ENCODE data around the gene L1TD1. TPM values are rescaled to one million over a fixed set of nuclear protein-coding genes. Genes with fewer than 3 reads are reported as not detected.
"Not testable (repeated sequence)": the region's sequence is repeated elsewhere in the genome, so short reads cannot be mapped to it uniquely, and the experiment has no call there.

Gene L1TD1
- total RNA-seq, 2 experiments from 2014 or later = 0.07 to 0.09 TPM

DNA sequence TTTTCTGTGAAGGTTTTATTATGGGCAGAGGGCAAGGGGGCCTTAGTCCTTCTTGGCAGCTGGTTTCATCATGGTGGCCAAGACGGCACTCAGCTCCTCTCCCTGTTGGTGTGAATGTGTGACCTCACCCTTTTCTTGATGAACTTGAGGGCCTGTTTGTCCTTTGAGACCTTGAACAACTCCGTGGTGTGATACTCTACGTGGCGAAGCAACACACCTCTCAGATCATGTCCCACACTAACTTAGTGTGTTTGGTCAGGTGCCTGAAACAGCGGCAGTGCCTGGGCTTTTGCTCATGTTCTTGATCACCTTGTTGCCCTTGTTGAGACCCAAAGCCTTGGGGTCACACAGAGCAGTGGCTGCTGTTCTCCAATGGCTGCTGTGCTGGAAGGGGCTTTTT, 13.4 kb downstream of the L1TD1 start:
- Mint-ChIP-seq H3K4me3 (no peak overlapping the region), H3K4me1 (peaks cover 10% of the 10 kb centered on the region), H3K9me3 (ENCODE audit: low read depth) (peaks cover 16% of the 10 kb centered on the region), H3K36me3 (ENCODE audit: low read depth) (peaks cover 2% of the 10 kb centered on the region), H3K27ac (no peak overlapping the region), H3K27me3 (no peaks in the 10 kb centered on the region)
- POLR2A ChIA-PET = no interaction called here
- intact Hi-C loops (cut with DNase I, micrococcal nuclease) = no loop called here
- ATAC-seq = no peak
- CTCF ChIA-PET = no interaction called here
- DNase-seq = no peak

DNA sequence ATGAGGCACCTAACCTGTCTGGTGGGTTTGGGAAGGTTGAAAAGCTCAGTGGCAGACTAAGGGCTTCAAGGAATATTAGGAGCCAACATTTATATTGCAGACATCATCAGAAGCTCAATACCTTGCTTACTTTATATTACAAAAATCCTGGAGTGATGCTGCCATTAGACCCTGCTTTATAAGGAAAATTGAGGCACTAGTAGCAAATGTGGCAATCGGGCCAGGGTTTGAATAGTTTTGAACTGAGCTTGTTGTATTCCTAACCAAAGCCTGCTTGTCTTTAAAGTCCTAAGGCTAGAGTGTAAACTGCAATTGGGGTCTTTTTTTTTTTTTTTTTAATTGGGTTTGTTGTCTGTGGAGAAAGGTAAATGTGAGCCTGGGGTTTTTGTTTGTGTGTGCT, 14.3 kb downstream of the L1TD1 start:
- DNase-seq (no peak), ATAC-seq (no peak)
- Mint-ChIP-seq H3K9me3 (ENCODE audit: low read depth) (peaks cover 16% of the 10 kb centered on the region), H3K4me1 (peaks cover 10% of the 10 kb centered on the region), H3K27ac (no peak overlapping the region), H3K36me3 (ENCODE audit: low read depth) (peaks cover 2% of the 10 kb centered on the region), H3K27me3 (no peaks in the 10 kb centered on the region), H3K4me3 (no peak overlapping the region)
- intact Hi-C loops (cut with DNase I, micrococcal nuclease) = no loop called here
- CTCF ChIA-PET = no interaction called here
- POLR2A ChIA-PET = no interaction called here

DNA sequence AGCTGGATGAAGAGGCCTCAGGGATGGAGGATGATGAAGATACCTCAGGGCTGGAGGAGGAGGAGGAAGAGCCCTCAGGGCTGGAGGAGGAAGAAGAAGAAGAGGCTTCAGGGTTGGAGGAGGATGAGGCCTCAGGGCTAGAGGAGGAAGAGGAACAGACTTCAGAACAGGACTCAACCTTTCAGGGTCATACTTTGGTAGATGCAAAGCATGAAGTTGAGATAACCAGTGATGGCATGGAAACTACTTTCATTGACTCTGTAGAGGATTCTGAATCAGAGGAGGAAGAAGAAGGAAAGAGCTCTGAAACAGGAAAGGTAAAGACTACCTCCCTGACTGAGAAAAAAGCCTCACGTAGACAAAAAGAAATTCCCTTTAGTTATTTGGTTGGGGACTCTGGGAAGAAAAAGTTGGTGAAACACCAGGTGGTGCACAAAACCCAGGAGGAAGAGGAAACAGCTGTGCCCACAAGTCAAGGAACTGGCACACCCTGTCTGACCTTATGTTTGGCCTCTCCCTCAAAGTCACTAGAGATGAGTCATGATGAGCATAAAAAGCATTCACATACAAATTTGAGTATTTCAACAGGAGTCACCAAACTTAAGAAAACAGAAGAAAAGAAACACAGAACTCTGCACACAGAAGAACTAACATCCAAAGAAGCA, 15.4 kb downstream of the L1TD1 start:
- DNase-seq (no peak), ATAC-seq (peak; percentile 39)
- peaks cover 2% of the 10 kb centered on the region for H3K36me3 Mint-ChIP-seq (ENCODE audit: low read depth)
- no peaks in the 10 kb centered on the region for H3K27me3 Mint-ChIP-seq
- peaks cover 10% of the 10 kb centered on the region for H3K4me1 Mint-ChIP-seq
- POLR2A ChIA-PET = no interaction called here
- intact Hi-C loops (cut with DNase I, micrococcal nuclease) = no loop called here
- no peak overlapping the region for H3K27ac Mint-ChIP-seq
- no peak overlapping the region for H3K4me3 Mint-ChIP-seq
- peaks cover 16% of the 10 kb centered on the region for H3K9me3 Mint-ChIP-seq (ENCODE audit: low read depth)
- CTCF ChIA-PET = no interaction called here

DNA sequence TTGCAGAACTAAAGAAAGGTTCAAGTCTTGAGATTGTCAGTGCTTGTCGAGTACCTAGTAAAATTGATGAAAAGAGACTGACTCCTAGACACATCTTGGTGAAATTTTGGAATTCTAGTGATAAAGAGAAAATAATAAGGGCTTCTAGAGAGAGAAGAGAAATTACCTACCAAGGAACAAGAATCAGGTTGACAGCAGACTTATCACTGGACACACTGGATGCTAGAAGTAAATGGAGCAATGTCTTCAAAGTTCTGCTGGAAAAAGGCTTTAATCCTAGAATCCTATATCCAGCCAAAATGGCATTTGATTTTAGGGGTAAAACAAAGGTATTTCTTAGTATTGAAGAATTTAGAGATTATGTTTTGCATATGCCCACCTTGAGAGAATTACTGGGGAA, 16.3 kb downstream of the L1TD1 start:
- intact Hi-C loops (cut with DNase I, micrococcal nuclease) = no loop called here
- POLR2A ChIA-PET = no interaction called here

GRCh38 chr1:62212411-62212810, 17.8 kb downstream of the L1TD1 start:
- Mint-ChIP-seq H3K27me3 (no peaks in the 10 kb centered on the region), H3K36me3 (ENCODE audit: low read depth) (peaks cover 2% of the 10 kb centered on the region), H3K4me1 (peaks cover 10% of the 10 kb centered on the region), H3K4me3 (no peak overlapping the region), H3K27ac (no peak overlapping the region), H3K9me3 (ENCODE audit: low read depth) (peaks cover 16% of the 10 kb centered on the region)
- intact Hi-C loops (cut with DNase I, micrococcal nuclease) = no loop called here
- ChIA-PET POLR2A (no interaction called here), CTCF (interaction anchor here (0.7 kb wide), 1 partner anchor 233 kb away, joined by 3 read pairs; no protein-coding TSS in a partner anchor)
- DNase-seq (no peak), ATAC-seq (no peak)

More for the DNA sequence above, 16.3 kb downstream of the L1TD1 start:
- Mint-ChIP-seq H3K27ac (no peak overlapping the region), H3K27me3 (no peaks in the 10 kb centered on the region), H3K36me3 (ENCODE audit: low read depth) (peaks cover 2% of the 10 kb centered on the region), H3K9me3 (ENCODE audit: low read depth) (peaks cover 16% of the 10 kb centered on the region), H3K4me3 (no peak overlapping the region), H3K4me1 (peaks cover 10% of the 10 kb centered on the region)
- no peak for DNase-seq
- CTCF ChIA-PET = no interaction called here
- ATAC-seq = no peak

- Mint-ChIP-seq H3K27me3 (no peaks in the 10 kb centered on the region), H3K4me3 (no peak overlapping the region), H3K4me1 (peaks cover 10% of the 10 kb centered on the region), H3K9me3 (ENCODE audit: low read depth) (peaks cover 16% of the 10 kb centered on the region), H3K27ac (no peak overlapping the region), H3K36me3 (ENCODE audit: low read depth) (peaks cover 2% of the 10 kb centered on the region)
- no peak for ATAC-seq
- CTCF ChIA-PET = no interaction called here
- no peak for DNase-seq
- intact Hi-C loops (cut with DNase I, micrococcal nuclease) = no loop called here
- POLR2A ChIA-PET = no interaction called here
Observed at GRCh38 chr1:62213075-62213914, 18.6 kb downstream of the L1TD1 start.

- intact Hi-C loops (cut with DNase I, micrococcal nuclease) = no loop called here
- H3K27ac Mint-ChIP-seq = no peak overlapping the region
- no peaks in the 10 kb centered on the region for H3K36me3 Mint-ChIP-seq (ENCODE audit: low read depth)
- DNase-seq (no peak), ATAC-seq (no peak)
- H3K4me1 Mint-ChIP-seq = no peaks in the 10 kb centered on the region
- no peaks in the 10 kb centered on the region for H3K9me3 Mint-ChIP-seq (ENCODE audit: low read depth)
- no peak overlapping the region for H3K4me3 Mint-ChIP-seq
- CTCF ChIA-PET = no interaction called here
- H3K27me3 Mint-ChIP-seq = no peaks in the 10 kb centered on the region
- POLR2A ChIA-PET = no interaction called here
Observed at GRCh38 chr1:62218604-62219003, 24.0 kb downstream of the L1TD1 start.

DNA sequence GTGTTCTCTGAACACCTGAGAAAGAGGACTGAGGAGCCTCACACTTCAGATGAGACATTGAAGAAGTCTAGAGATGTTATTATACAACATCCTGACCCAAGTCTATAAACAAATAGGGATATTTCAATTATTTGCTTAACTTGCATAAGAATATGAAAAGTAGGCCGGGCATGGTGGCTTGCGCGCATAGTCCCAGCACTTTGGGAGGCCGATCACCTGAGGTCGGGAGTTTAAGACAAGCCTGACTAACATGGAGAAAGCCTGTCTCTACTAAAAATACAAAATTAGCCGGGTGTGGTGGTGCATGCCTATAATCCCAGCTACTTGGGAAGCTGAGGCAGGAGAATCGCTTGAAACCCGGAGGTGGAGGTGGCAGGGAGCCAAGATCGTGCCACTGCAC, 25.8 kb downstream of the L1TD1 start:
- H3K4me3 Mint-ChIP-seq; POLR2A ChIA-PET; H3K27me3 Mint-ChIP-seq; CTCF ChIA-PET; H3K4me1 Mint-ChIP-seq; intact Hi-C loops (cut with DNase I, micrococcal nuclease); ATAC-seq; H3K27ac Mint-ChIP-seq; DNase-seq; H3K36me3 Mint-ChIP-seq (ENCODE audit: low read depth); H3K9me3 Mint-ChIP-seq (ENCODE audit: low read depth): not testable (repeated sequence)

DNA sequence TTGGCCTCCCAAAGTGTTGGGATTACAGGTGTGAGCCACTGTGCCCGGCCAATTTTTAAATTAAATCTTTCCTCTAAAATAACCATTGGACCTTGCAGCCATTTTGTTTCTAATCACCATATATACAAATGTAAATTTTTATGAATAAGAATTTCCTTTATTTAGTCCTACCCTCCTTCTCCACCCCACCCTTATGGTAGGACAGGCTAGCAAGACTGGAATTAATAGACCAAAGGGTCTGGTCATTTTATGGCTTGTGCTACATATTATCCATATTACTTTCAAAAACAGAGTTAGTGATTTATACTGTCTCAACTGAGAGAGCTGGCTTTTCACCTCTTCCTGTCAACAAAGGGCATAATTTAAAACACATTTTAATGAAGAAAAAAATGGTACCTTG, 26.5 kb downstream of the L1TD1 start:
- POLR2A ChIA-PET = no interaction called here

GRCh38 chr1:62222321-62222720, 27.7 kb downstream of the L1TD1 start:
- ATAC-seq (no peak), DNase-seq (no peak)
- Mint-ChIP-seq H3K4me3 (no peak overlapping the region), H3K27me3 (no peaks in the 10 kb centered on the region), H3K9me3 (ENCODE audit: low read depth) (no peaks in the 10 kb centered on the region), H3K36me3 (ENCODE audit: low read depth) (no peaks in the 10 kb centered on the region), H3K27ac (no peak overlapping the region), H3K4me1 (no peaks in the 10 kb centered on the region)
- CTCF ChIA-PET = no interaction called here
- intact Hi-C loops (cut with DNase I, micrococcal nuclease) = no loop called here
- POLR2A ChIA-PET = no interaction called here

More for the DNA sequence above, 26.5 kb downstream of the L1TD1 start:
- no peaks in the 10 kb centered on the region for H3K4me1 Mint-ChIP-seq
- H3K4me3 Mint-ChIP-seq = no peak overlapping the region
- H3K27me3 Mint-ChIP-seq = no peaks in the 10 kb centered on the region
- CTCF ChIA-PET = no interaction called here
- no peak for DNase-seq
- H3K36me3 Mint-ChIP-seq (ENCODE audit: low read depth) = no peaks in the 10 kb centered on the region
- intact Hi-C loops (cut with DNase I, micrococcal nuclease) = no loop called here
- no peak for ATAC-seq
- no peak overlapping the region for H3K27ac Mint-ChIP-seq
- no peaks in the 10 kb centered on the region for H3K9me3 Mint-ChIP-seq (ENCODE audit: low read depth)

DNA sequence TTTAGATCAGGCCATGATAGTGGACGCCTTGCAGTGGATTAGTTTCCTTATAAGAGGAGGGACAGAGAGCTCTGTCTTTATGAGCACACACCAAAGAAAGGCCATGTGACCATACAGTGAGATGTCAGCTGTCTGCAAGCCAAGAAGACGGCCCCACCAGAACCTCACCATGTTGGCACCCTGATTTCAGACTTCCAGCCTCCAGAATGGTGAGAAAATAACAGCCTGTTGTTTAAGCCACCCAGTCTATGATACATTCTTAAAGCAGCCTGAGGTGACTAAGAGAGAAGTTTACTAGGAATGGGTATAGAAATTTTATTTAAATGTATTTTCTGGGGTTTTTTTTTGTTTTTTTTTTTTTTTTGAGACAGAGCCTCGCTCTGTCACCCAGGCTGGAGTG, 29.5 kb downstream of the L1TD1 start:
- Mint-ChIP-seq H3K9me3 (ENCODE audit: low read depth) (no peaks in the 10 kb centered on the region), H3K27me3 (no peaks in the 10 kb centered on the region), H3K27ac (no peak overlapping the region), H3K4me1 (no peaks in the 10 kb centered on the region), H3K36me3 (ENCODE audit: low read depth) (no peaks in the 10 kb centered on the region), H3K4me3 (no peak overlapping the region)
- intact Hi-C loops (cut with DNase I, micrococcal nuclease) = no loop called here
- no peak for ATAC-seq
- POLR2A ChIA-PET = no interaction called here
- DNase-seq = no peak
- CTCF ChIA-PET = interaction anchor here (0.5 kb wide), 1 partner anchor 92 kb away, joined by 3 read pairs; no protein-coding TSS in a partner anchor

GRCh38 chr1:62227496-62227895, 32.8 kb downstream of the L1TD1 start:
- Mint-ChIP-seq H3K9me3 (ENCODE audit: low read depth) (no peaks in the 10 kb centered on the region), H3K27me3 (peaks cover 2% of the 10 kb centered on the region), H3K4me1 (no peaks in the 10 kb centered on the region), H3K36me3 (ENCODE audit: low read depth) (no peaks in the 10 kb centered on the region), H3K4me3 (no peak overlapping the region), H3K27ac (no peak overlapping the region)
- intact Hi-C loops (cut with DNase I, micrococcal nuclease) = no loop called here
- no peak for DNase-seq
- CTCF ChIA-PET = interaction anchor here (0.7 kb wide), 1 partner anchor 55 kb away, joined by 3 read pairs; no protein-coding TSS in a partner anchor
- no peak for ATAC-seq
- POLR2A ChIA-PET = no interaction called here
